ENCODE measurements around the gene REEP2.

DNA sequence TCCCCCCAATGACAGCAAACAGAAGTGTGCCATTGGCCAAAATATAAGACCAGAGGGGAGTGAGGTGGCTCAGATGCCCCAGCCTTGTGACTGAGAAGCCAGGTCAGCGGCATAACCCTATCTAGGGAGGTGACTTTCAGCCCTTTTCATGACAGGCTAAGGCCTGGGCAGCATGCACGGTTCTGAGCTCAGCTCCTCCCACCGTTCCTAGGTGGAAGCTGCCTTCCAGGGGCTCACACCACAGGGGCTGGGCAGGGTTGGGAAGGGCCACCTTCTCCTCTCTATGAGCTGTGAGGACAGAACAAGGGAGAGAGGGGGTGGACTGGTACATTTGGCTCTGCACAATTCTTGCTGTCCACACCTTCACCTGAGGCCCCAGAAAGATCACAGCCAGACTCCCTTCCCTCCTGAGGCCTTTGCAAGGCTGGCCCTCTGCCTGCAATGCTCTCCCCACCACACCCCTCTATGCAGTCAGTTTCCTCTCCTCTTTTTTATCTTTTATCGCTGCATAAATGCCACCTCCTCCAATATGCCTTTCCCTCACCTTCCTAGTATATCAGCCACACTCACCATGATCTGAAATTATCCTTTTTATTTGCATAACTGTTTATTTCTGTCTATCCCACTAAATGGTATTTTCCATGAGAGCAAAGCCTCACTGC lies 21.3 kb downstream of the REEP2 start:
- TF ChIP-seq, protein P1, sequence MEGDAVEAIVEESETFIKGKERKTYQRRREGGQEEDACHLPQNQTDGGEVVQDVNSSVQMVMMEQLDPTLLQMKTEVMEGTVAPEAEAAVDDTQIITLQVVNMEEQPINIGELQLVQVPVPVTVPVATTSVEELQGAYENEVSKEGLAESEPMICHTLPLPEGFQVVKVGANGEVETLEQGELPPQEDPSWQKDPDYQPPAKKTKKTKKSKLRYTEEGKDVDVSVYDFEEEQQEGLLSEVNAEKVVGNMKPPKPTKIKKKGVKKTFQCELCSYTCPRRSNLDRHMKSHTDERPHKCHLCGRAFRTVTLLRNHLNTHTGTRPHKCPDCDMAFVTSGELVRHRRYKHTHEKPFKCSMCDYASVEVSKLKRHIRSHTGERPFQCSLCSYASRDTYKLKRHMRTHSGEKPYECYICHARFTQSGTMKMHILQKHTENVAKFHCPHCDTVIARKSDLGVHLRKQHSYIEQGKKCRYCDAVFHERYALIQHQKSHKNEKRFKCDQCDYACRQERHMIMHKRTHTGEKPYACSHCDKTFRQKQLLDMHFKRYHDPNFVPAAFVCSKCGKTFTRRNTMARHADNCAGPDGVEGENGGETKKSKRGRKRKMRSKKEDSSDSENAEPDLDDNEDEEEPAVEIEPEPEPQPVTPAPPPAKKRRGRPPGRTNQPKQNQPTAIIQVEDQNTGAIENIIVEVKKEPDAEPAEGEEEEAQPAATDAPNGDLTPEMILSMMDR (IDR thresholded peaks at IDR 0.05; ENCODE audit: poor library complexity) = no peak
- TF ChIP-seq EZH2 (IDR thresholded peaks at IDR 0.05; ENCODE audit: borderline replicate concordance) (no peak), EZH2phosphoT487 (IDR thresholded peaks at IDR 0.05; ENCODE audit: low read depth, severe bottlenecking, unreplicated experiment) (no peak)
